Panc1 (cell line): Measurements from ENCODE around the gene UIMC1.
"Not testable (repeated sequence)": the region's sequence is repeated elsewhere in the genome, so short reads cannot be mapped to it uniquely, and the experiment has no call there.

Experiments
- POLR2AphosphoS5 ChIP-seq: IDR thresholded peaks from 2 replicates; pipeline ENCODE4 v1.6.1; 2012; ENCODE audit warnings: mild to moderate bottlenecking, low read depth, low read length, moderate library complexity
- TF ChIP-seq, protein P1 (sequence below): fragments of 450-650 bp; IDR thresholded peaks from 2 replicates; pipeline ENCODE4 v1.5.1; 2017; ENCODE audit warnings: mild to moderate bottlenecking
- TF ChIP-seq, protein P2 (sequence below), 2 experiments: IDR thresholded peaks; 2 replicates each; pipeline ENCODE4 v1.6.1; 2011 to 2012; ENCODE audit warnings: low read depth in 2 of 2, control low read depth in 1 of 2, low read length in 1 of 2, mild to moderate bottlenecking in 1 of 2, moderate library complexity in 1 of 2; ENCODE audit not compliant: insufficient read depth in 1 of 2

DNA sequence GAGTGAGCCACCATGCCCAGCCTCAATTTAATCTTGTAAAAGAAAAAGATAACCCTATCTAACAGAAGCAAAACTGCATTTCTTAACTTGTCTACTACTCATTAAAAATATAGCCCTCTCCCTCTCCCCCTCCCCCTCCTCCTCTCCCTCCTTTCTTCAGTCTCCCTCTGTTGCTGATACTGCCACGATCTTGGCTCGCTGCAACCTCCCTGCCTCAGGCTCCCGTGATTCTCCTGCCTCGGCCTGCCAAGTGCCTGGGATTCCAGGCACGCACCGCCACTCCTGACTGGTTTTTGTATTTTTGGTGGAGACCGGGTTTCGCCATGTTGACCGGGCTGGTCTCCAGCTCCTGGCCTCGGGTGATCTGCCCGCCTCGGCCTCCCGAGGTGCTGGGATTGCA, 23.5 kb downstream of the UIMC1 start:
- TF ChIP-seq, protein P1, sequence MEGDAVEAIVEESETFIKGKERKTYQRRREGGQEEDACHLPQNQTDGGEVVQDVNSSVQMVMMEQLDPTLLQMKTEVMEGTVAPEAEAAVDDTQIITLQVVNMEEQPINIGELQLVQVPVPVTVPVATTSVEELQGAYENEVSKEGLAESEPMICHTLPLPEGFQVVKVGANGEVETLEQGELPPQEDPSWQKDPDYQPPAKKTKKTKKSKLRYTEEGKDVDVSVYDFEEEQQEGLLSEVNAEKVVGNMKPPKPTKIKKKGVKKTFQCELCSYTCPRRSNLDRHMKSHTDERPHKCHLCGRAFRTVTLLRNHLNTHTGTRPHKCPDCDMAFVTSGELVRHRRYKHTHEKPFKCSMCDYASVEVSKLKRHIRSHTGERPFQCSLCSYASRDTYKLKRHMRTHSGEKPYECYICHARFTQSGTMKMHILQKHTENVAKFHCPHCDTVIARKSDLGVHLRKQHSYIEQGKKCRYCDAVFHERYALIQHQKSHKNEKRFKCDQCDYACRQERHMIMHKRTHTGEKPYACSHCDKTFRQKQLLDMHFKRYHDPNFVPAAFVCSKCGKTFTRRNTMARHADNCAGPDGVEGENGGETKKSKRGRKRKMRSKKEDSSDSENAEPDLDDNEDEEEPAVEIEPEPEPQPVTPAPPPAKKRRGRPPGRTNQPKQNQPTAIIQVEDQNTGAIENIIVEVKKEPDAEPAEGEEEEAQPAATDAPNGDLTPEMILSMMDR: not testable (repeated sequence)
- TF ChIP-seq POLR2AphosphoS5: not testable (repeated sequence)
- TF ChIP-seq, protein P2, sequence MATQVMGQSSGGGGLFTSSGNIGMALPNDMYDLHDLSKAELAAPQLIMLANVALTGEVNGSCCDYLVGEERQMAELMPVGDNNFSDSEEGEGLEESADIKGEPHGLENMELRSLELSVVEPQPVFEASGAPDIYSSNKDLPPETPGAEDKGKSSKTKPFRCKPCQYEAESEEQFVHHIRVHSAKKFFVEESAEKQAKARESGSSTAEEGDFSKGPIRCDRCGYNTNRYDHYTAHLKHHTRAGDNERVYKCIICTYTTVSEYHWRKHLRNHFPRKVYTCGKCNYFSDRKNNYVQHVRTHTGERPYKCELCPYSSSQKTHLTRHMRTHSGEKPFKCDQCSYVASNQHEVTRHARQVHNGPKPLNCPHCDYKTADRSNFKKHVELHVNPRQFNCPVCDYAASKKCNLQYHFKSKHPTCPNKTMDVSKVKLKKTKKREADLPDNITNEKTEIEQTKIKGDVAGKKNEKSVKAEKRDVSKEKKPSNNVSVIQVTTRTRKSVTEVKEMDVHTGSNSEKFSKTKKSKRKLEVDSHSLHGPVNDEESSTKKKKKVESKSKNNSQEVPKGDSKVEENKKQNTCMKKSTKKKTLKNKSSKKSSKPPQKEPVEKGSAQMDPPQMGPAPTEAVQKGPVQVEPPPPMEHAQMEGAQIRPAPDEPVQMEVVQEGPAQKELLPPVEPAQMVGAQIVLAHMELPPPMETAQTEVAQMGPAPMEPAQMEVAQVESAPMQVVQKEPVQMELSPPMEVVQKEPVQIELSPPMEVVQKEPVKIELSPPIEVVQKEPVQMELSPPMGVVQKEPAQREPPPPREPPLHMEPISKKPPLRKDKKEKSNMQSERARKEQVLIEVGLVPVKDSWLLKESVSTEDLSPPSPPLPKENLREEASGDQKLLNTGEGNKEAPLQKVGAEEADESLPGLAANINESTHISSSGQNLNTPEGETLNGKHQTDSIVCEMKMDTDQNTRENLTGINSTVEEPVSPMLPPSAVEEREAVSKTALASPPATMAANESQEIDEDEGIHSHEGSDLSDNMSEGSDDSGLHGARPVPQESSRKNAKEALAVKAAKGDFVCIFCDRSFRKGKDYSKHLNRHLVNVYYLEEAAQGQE (IDR thresholded peaks at IDR 0.05; ENCODE audit: insufficient read depth in 1 of 2, low read depth in 2 of 2, low read length in 1 of 2): not testable (repeated sequence)
